H1 (cell line): ENCODE data around the gene CDH15. TPM values are rescaled to one million over a fixed set of nuclear protein-coding genes. Genes with fewer than 3 reads are reported as not detected.
A peak's percentile ranks its signal among the peaks of the same experiment; 100 is the strongest.

Experiments used
- CTCF ChIA-PET: fragments of 300-600 bp; sonication (Branson Sonifier 250); formaldehyde crosslinking; loops from one replicate; lab custom pipeline; 2021; ENCODE audit not compliant: partially characterized antibody; lab: Charles Lee
- POLR2A ChIA-PET: fragments of 300-600 bp; sonication (Branson Sonifier 250); formaldehyde crosslinking; loops from one replicate; lab custom pipeline; 2021; ENCODE audit warnings: inconsistent platforms; ENCODE audit not compliant: partially characterized antibody; lab: Charles Lee
- DNase-seq, 2 experiments: peaks; one replicate each; pipeline versions ENCODE4 v3.0.0 to v3.0.0-alpha.2; 2010 to 2022; ENCODE audit warnings: low spot score in 2 of 2, low read depth in 1 of 2, mixed read lengths in 1 of 2
- FAIRE-seq: peaks from 2 replicates; lab custom pipeline; 2011; peaks lifted over from hg19 to GRCh38; lab: Jason Lieb, UNC
- H2AFZ ChIP-seq: 2 replicates; pipeline ENCODE4 v1.8.1; 2012; ENCODE audit warnings: low read length, inconsistent platforms
- H2AK5ac ChIP-seq: 2 replicates; pipeline ENCODE4 v1.6.1; 2013; ENCODE audit warnings: low read depth, low read length
- H2BK120ac ChIP-seq: replicated peaks from 2 replicates; pipeline ENCODE3; 2013; ENCODE audit warnings: low read depth, low read length, inconsistent platforms
- H2BK12ac ChIP-seq: 2 replicates; pipeline ENCODE4 v1.6.1; 2013; ENCODE audit warnings: low read depth, low read length
- H2BK15ac ChIP-seq: 2 replicates; pipeline ENCODE4 v1.6.1; 2013; ENCODE audit warnings: low read length
- H2BK20ac ChIP-seq: 2 replicates; pipeline ENCODE4 v1.6.1; 2013; ENCODE audit warnings: low read length
- H2BK5ac ChIP-seq: 2 replicates; pipeline ENCODE4 v1.6.1; 2013; ENCODE audit warnings: low read depth, low read length
- H3K14ac ChIP-seq: 2 replicates; pipeline ENCODE4 v1.6.1; 2013; ENCODE audit warnings: inconsistent platforms; ENCODE audit not compliant: insufficient read length
- H3K18ac ChIP-seq: 2 replicates; pipeline ENCODE4 v1.6.1; 2013; ENCODE audit warnings: low read length; ENCODE audit errors: extremely low read depth
- H3K23ac ChIP-seq: 2 replicates; pipeline ENCODE4 v1.6.1; 2013; ENCODE audit warnings: inconsistent platforms; ENCODE audit not compliant: insufficient read length
- H3K23me2 ChIP-seq: 2 replicates; pipeline ENCODE4 v1.6.1; 2013; ENCODE audit warnings: low read depth, low read length
- H3K27ac ChIP-seq: 2 replicates; pipeline ENCODE4 v1.6.1; 2011; ENCODE audit warnings: low read depth, low read length, inconsistent platforms
- H3K27me3 ChIP-seq, 4 experiments: replicated peaks in 1 of 4; 1 replicate in 1 of 4; 2 replicates in 3 of 4; pipeline versions ENCODE4 v1.6.1 to v1.8.1; 2011 to 2013; ENCODE audit warnings: low read length in 3 of 4, mild to moderate bottlenecking in 3 of 4, inconsistent platforms in 2 of 4, mixed read lengths in 2 of 4, moderate library complexity in 1 of 4; ENCODE audit not compliant: control insufficient read depth in 3 of 4, insufficient read depth in 3 of 4; ENCODE audit errors: extremely low read depth in 1 of 4
- H3K36me3 ChIP-seq, 4 experiments: 2 replicates each; pipeline versions ENCODE4 v1.6.1 to v1.8.1; 2011 to 2013; ENCODE audit warnings: mild to moderate bottlenecking in 4 of 4, low read length in 3 of 4, moderate library complexity in 2 of 4, control low read depth in 1 of 4, inconsistent platforms in 1 of 4; ENCODE audit not compliant: insufficient read depth in 4 of 4, control insufficient read depth in 2 of 4
- H3K4ac ChIP-seq: replicated peaks from 2 replicates; pipeline ENCODE3; 2013; ENCODE audit warnings: low read length, low read depth, mixed read lengths, inconsistent platforms; ENCODE audit not compliant: insufficient read length
- H3K4me1 ChIP-seq, 4 experiments: replicated peaks in 1 of 4; 1 replicate in 1 of 4; 2 replicates in 3 of 4; pipeline versions ENCODE4 v1.6.1 to v1.8.1; 2011 to 2013; ENCODE audit warnings: low read length in 3 of 4, inconsistent platforms in 2 of 4, mixed read lengths in 1 of 4; ENCODE audit not compliant: insufficient read depth in 4 of 4, control insufficient read depth in 3 of 4
- H3K4me2 ChIP-seq, 2 experiments: 2 replicates each; pipeline versions ENCODE4 v1.6.1 to v1.8.1; 2011 to 2013; ENCODE audit warnings: low read depth in 2 of 2, low read length in 2 of 2, control low read depth in 1 of 2, inconsistent platforms in 1 of 2, mild to moderate bottlenecking in 1 of 2; ENCODE audit not compliant: insufficient read depth in 1 of 2
- H3K4me3 ChIP-seq, 4 experiments: fragments of 200-600, 300-600 bp in 1 of 4; sonication (generic), shearing (Covaris generic), sonication (Bioruptor Twin) in 1 of 4; 2 replicates each; pipeline versions ENCODE4 v1.5.1 to v1.8.1; 2011 to 2016; ENCODE audit warnings: low read length in 4 of 4, low read depth in 3 of 4, control low read depth in 2 of 4, inconsistent platforms in 2 of 4, mild to moderate bottlenecking in 2 of 4, mixed read lengths in 1 of 4, moderate library complexity in 1 of 4; ENCODE audit not compliant: insufficient read depth in 2 of 4; ENCODE audit errors: extremely low read depth in 1 of 4
- H3K56ac ChIP-seq: replicated peaks from 2 replicates; pipeline ENCODE3; 2013; ENCODE audit warnings: low read depth, mild to moderate bottlenecking, mixed read lengths, low read length, inconsistent platforms; ENCODE audit not compliant: insufficient read length
- H3K79me1 ChIP-seq: 2 replicates; pipeline ENCODE4 v1.6.1; 2013; ENCODE audit warnings: low read depth, low read length, control low read depth
- H3K79me2 ChIP-seq, 2 experiments: 2 replicates each; pipeline versions ENCODE4 v1.6.1 to v1.8.1; 2012 to 2013; ENCODE audit warnings: low read length in 2 of 2, mild to moderate bottlenecking in 2 of 2, inconsistent platforms in 1 of 2; ENCODE audit not compliant: insufficient read depth in 2 of 2, control insufficient read depth in 1 of 2
- H3K9ac ChIP-seq, 4 experiments: replicated peaks in 1 of 4; 1 replicate in 1 of 4; 2 replicates in 3 of 4; pipeline versions ENCODE4 v1.6.1 to v1.8.1; 2011 to 2013; ENCODE audit warnings: low read depth in 3 of 4, low read length in 3 of 4, control low read depth in 2 of 4, mild to moderate bottlenecking in 2 of 4, moderate library complexity in 2 of 4, inconsistent platforms in 1 of 4; ENCODE audit errors: extremely low read depth in 1 of 4
- H3K9me3 ChIP-seq, 2 experiments: 2 replicates each; pipeline versions ENCODE4 v1.6.1 to v1.8.1; 2012 to 2013; ENCODE audit warnings: mild to moderate bottlenecking in 2 of 2, moderate library complexity in 2 of 2, control low read depth in 1 of 2, inconsistent platforms in 1 of 2, low read depth in 1 of 2, low read length in 1 of 2, mixed read lengths in 1 of 2; ENCODE audit not compliant: insufficient read depth in 2 of 2
- H4K20me1 ChIP-seq, 2 experiments: replicated peaks in 1 of 2; 2 replicates each; pipeline versions ENCODE3 to v1.8.1; 2011 to 2013; ENCODE audit warnings: inconsistent platforms in 2 of 2, low read length in 2 of 2, mild to moderate bottlenecking in 1 of 2; ENCODE audit not compliant: insufficient read depth in 2 of 2, control insufficient read depth in 1 of 2
- H4K5ac ChIP-seq: 2 replicates; pipeline ENCODE4 v1.6.1; 2013; ENCODE audit warnings: low read length, low read depth, mixed read lengths, inconsistent platforms; ENCODE audit not compliant: insufficient read length
- H4K8ac ChIP-seq: 2 replicates; pipeline ENCODE4 v1.8.0; 2013; ENCODE audit warnings: mild to moderate bottlenecking, moderate library complexity, low read length, inconsistent platforms; ENCODE audit not compliant: insufficient read depth; ENCODE audit errors: extremely low read depth
- H4K91ac ChIP-seq: replicated peaks from 2 replicates; pipeline ENCODE3; 2013; ENCODE audit warnings: low read length, mixed read lengths, inconsistent platforms; ENCODE audit not compliant: insufficient read length
- CHD1 ChIP-seq: IDR thresholded peaks from 2 replicates; pipeline ENCODE4 v1.6.1; 2012; ENCODE audit warnings: low read depth, low read length, improper control_type of control experiment
- EGR1 ChIP-seq: IDR thresholded peaks from 2 replicates; pipeline ENCODE4 v1.6.1; 2011; ENCODE audit warnings: low read depth, low read length, borderline replicate concordance
- RAD21 ChIP-seq, 2 experiments: IDR thresholded peaks in 1 of 2; conservative IDR thresholded peaks in 1 of 2; 2 replicates each; pipeline ENCODE4 v1.6.1; 2011; ENCODE audit warnings: low read depth in 2 of 2, low read length in 2 of 2, improper control_type of control experiment in 1 of 2, inconsistent platforms in 1 of 2, mild to moderate bottlenecking in 1 of 2, moderate library complexity in 1 of 2
- RBBP5 ChIP-seq: IDR thresholded peaks from 2 replicates; pipeline ENCODE4 v1.7.1; 2012; ENCODE audit warnings: low read depth, mild to moderate bottlenecking, inconsistent platforms, low read length, moderate library complexity, borderline replicate concordance
- WGBS, 2 experiments: shearing (Covaris generic) in 1 of 2; methylation state at CpG; one replicate each; pipeline versions ENCODE4 v1.1.6 to v1.1.7; 2013 to 2015; ENCODE audit warnings: low lambda C conversion rate in 2 of 2, mixed read lengths in 2 of 2, inconsistent platforms in 1 of 2, low coverage in 1 of 2, missing lambda C conversion rate in 1 of 2; ENCODE audit not compliant: insufficient replicate concordance in 2 of 2, insufficient coverage in 1 of 2, insufficient read length in 1 of 2; ENCODE audit errors: extremely low coverage in 1 of 2, missing lambda C conversion rate in 1 of 2; 5-methylcytosine and 5-hydroxymethylcytosine counted together
- polyA plus RNA-seq, 7 experiments: library from polyadenylated mRNA; depleted of rRNA in 3 of 7; stranded (reverse) in 5 of 7; unstranded in 2 of 7; fragments of >200 nt in 5 of 7; fragments of 200-250 nt in 2 of 7; gene quantifications; 1 replicate in 5 of 7; 2 replicates in 1 of 7; 4 replicates in 1 of 7; pipeline versions ENCODE4 v1.2.1 to v1.2.3, GENCODE V29; 2011 to 2013; ENCODE audit warnings: missing spikeins in 2 of 7, mixed read lengths in 2 of 7
- total RNA-seq: library from RNA; stranded (reverse); fragmentation: NEBNext Ultra II Directional; extraction: Animal tissue kit (Norgen Biotek cat#: 25700); gene quantifications from 2 replicates; pipeline ENCODE4 v1.2.1, GENCODE V29; 2021

CDH15 gene
- total and polyA plus RNA-seq, 2 of the 8 experiments (the other 6 are each of a cell fraction or from before 2014, with no cell fraction given), result 0.50 to 0.82 TPM

DNA sequence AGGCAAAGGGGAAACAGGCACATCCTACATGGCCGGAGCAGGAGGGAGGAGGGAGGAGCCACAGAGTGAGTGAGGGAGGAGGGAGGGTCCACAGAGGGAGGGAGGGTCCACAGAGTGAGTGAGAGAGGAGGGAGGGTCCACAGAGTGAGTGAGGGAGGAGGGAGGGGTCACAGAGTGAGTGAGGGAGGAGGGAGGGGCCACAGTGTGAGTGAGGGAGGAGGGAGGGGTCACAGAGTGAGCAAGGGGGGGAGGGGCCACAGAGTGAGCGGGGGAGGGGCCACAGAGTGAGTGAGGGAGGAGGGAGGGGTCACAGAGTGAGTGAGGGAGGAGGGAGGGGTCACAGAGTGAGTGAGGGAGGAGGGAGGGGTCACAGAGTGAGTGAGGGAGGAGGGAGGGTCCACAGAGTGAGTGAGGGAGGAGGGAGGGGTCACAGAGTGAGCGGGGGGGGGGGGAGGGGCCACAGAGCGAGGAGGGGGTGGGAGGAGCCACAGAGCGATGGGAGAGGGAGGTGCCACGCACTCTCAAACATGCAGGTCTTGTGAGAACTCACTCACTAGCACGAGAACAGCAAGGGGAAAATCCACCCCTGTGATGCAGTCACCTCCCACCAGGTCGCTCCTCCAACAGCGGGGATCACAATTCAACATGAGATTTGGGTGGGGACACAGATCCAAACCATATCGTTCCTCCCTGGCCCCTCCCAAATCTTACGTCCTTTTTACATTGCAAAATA, 24.3 kb upstream of the CDH15 start:
- H3K27ac ChIP-seq, result no peak overlapping the region
- H3K4ac ChIP-seq, result no peak overlapping the region
- H3K4me1 ChIP-seq, result peaks cover 0 to 3% (median 0%) of the 10 kb centered on the region in 4 experiments; a peak in 2 of 7 replicates
- H3K14ac ChIP-seq, result no peak overlapping the region
- H2BK120ac ChIP-seq, result no peak overlapping the region
- H4K8ac ChIP-seq, result no peak overlapping the region
- no peak overlapping the region for H2AFZ ChIP-seq
- no peaks in the 10 kb centered on the region for H3K79me1 ChIP-seq
- no peak overlapping the region for H3K23ac ChIP-seq
- H3K23me2 ChIP-seq, result no peaks in the 10 kb centered on the region
- no peak overlapping the region for H4K5ac ChIP-seq
- H3K36me3 ChIP-seq, result peaks cover 0 to 3% (median under 1%) of the 10 kb centered on the region in 4 experiments; a peak in 3 of 8 replicates
- H3K27me3 ChIP-seq, result no peaks in the 10 kb centered on the region
- TF ChIP-seq RBBP5 (no peak), CHD1 (no peak), RAD21 (IDR thresholded peaks at IDR 0.05 in 1 of 2, conservative IDR thresholded peaks at IDR 0.05 in 1 of 2; ENCODE audit: low read depth in 2 of 2, low read length in 2 of 2) (no peak), EGR1 (peak; percentile 48; the same call in 1 of the 2 replicates)
- TF ChIP-seq, all 59 proteins: peak for 1
- H3K18ac ChIP-seq, result no peak overlapping the region
- no peak overlapping the region for H4K91ac ChIP-seq
- H3K4me2 ChIP-seq, result no peak overlapping the region
- peaks cover 2 to 4% of the 10 kb centered on the region in 2 experiments for H4K20me1 ChIP-seq
- H3K56ac ChIP-seq, result no peak overlapping the region
- no peak overlapping the region for H2BK12ac ChIP-seq
- H3K4me3 ChIP-seq, result no peak overlapping the region
- DNase-seq (no peak), FAIRE-seq (no peak)
- H3K9me3 ChIP-seq, result no peaks in the 10 kb centered on the region
- CTCF ChIA-PET, result no interaction called here
- POLR2A ChIA-PET, result interaction anchor here (1.5 kb wide), 1 partner anchor 13 kb away, joined by 4 read pairs; no protein-coding TSS in a partner anchor
- no peak overlapping the region for H2AK5ac ChIP-seq
- no peak overlapping the region for H2BK15ac ChIP-seq
- H2BK20ac ChIP-seq, result no peak overlapping the region
- no peak overlapping the region for H3K9ac ChIP-seq
- H3K79me2 ChIP-seq, result no peaks in the 10 kb centered on the region
- 70% methylated on average over 5 of the region's 11 CpGs; no CpG with 5 or more reads in 1 of the 2 experiments for WGBS, 2 experiments
- no peak overlapping the region for H2BK5ac ChIP-seq
